T-helper 9 cell (primary cell): ENCODE results near the gene SETD7.

Source experiments
- DNase-seq: peaks from one replicate; pipeline ENCODE4 v3.0.0-alpha.2; 2020

Gene SETD7

DNA sequence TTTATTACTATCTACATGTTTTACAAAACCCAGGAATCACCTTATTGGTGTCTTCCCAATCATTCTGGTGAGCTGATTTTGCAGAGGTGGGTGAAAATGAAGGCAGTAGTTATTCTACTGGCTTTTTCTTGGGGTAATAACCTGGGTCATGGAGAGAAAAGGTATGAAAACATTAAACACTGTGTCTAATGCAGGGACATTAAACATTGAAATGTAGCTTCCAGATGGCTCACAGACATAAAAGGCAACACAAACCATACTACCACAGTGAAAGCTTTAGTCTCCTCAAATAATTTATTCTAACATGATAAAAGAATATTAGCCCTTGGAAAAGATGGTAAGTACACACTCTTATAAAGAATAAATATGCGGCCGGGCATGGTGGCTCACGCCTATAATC lies 8.0 kb downstream of the SETD7 start:
- no peak for DNase-seq

DNA sequence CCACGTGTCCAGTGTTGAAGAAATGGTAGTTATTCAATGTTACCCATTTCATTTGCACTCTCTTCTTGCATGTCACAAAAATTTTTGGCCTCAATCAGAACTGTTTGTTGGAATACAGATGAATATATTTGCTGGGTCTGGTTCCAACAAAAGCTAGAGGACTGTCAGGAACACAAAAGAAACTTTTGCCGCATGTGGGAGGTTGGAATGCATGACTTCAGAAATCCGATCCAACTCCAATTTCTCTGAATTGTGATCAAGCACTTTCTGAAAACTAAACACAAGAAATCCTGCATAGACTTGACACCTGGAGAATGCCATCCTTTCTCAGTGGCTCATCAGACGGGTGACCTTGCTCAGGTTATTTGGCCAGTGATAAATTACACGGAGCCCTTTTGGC lies 15.4 kb downstream of the SETD7 start:
- no peak for DNase-seq

- DNase-seq, result no peak
Measured at GRCh38 chr4:139540161-139540560, 15.9 kb downstream of the SETD7 start.

DNA sequence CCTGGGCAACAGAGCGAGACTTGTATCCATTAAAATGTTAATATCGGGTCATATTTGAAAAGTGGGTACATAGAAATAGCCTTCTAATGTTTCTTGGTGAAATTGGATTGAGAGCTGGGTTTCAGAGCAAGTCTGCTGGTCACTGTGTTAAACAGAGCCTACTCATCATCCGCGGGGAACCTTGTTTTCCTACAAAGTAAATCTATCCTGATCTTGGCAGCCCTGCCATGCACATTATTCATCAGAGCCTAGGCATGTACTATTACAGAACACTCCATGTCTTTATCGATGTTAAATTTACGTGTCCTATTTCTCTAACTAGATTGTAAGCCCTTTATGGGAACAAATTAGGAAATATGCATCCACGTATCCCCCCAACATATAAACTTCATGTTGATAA lies 18.7 kb downstream of the SETD7 start:
- DNase-seq, result no peak

DNA sequence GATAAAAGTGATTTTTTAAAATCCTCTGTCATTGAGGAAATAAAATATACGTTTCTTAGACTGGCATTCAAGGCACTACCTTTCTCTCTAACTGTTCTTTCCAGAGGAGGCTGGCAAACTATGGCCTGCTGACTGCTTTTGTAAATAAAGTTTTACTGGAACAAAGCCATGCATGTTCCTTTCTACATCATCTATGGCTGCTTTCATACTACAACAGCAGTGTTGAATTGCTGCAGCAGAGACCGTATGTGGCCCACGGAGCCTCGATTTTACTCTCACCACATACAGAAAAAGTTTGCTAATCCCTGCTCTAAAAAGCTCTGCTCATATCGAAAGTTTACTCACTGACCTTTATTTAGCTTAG lies 20.2 kb downstream of the SETD7 start:
- DNase-seq, result no peak

DNA sequence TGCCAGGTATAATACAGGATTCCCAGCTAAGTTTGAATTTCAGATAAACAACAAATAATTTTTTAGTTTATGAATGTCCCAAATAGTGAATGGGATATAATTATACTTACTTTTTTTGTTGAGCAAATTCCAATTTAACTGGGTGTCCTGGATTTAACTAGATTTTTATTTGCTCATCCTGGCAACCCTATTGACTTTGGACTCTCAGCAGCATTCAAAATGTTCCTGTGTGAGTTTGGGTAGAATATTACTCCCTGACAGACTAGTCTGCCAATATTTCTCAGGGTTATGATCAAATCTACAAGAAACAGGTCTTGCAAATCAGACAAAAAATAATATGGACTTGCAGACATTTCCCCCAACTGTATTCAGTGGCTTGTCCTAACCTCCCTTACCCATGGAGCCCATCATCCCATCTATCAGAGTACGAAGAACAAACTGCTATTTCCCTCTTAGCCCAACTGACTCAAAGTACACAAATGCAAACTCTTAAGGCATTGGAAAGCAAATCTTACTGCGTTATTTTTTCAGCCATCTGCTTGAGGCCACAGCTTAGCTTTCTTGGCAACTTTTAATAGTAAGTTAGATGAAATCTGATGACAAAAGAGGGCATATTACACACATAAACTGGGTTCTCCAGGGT lies 20.7 kb downstream of the SETD7 start:
- no peak for DNase-seq

DNA sequence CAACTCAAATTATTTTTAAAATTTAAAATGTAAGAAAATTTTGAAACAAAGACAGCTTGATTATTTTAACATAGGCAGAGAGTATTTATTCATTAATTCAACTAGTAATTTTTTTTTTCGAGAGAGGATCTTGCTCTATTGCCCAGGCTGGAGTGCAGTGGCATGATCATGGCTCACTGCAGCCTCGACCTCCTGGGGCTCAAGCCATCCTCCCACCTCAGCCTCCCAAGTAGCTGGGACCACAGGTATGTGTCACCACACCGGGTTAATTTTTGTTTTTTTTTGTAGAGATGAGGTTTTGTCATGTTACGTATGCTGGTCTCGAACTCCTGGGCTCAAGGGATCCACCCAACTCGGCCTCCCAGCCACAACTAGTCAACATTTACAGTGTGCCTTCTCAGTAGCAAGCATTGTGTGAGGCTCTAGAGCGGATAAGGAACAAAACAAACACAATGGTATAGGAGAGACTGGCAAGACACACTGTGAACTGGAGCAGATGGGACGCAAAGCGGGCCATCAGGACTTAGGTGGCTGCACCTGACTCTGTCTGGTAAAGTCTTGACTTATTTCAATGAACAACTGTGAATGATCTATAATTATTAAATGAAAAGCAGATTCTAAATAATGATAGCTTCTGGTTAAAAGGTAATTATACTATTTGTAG lies 21.6 kb downstream of the SETD7 start:
- no peak for DNase-seq

DNA sequence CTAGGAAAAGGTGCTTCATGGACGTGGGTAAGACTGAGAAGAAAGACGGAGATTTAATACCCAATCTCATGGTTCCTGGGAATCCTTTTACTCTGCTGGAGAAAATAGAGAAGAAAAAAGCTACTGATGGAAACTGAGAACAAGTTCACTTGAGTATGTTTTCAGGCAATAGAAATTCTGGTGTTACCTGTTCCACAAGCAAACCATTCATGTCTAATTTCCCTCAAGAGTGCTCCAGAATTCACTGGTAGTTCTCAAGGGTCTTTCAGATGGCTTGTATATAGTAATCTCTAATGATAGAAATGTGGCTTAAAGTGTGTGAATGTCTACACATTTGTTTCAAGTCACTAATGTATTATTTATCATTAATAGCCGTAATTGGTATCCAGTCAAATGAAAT lies 22.5 kb downstream of the SETD7 start:
- DNase-seq, result no peak

GRCh38 chr4:139532947-139533346 lies 23.1 kb downstream of the SETD7 start:
- no peak for DNase-seq

DNA sequence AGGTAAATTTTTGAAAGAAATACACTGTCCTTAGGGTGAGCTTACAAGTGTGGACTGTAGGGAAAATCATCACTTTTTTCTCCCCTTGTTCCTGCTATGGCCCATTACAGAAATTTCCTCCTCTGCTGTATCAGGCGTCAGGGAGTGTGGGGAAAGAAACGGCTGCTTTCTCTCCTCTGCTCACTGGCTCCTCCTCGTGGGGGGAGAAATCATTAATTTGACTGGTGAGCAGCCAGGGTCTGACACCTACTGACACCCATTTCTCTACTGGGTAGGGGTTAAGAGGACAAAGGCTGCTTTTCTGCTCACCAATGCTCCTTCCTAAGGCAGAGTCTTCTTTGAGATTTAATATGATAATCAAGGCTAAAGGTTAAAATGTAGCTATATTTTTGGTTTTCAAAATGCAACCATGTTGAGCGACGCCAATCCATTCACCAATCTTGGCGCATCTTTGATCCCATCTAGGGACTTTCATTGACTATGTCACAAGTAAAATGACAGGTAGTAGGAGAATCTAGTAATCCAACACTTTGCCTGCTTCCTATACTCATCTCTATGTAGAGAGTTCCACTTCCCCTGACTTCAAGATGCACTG lies 25.1 kb downstream of the SETD7 start:
- peak; percentile 53 for DNase-seq

GRCh38 chr4:139528377-139529005 lies 27.5 kb downstream of the SETD7 start:
- no peak for DNase-seq

GRCh38 chr4:139526928-139527327 lies 29.1 kb downstream of the SETD7 start:
- DNase-seq, result no peak

DNA sequence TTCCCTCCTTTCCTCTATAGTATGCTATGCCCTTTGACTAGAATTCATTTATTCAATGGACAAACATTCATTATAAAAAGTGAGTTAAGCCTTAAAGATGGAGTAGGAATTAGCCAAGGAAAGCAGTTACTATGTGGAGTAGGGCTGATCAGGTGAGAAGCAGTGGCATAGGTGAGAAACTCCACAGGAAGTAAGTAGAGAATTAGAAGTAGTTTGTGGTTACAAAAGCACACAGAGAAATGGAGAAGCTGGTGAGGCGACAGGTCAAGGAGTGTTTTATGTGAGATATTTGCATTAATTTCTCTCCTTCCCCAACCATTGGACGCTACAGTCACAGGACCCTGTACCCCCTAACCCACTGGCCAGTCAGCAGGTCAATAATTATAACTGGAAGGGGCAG lies 30.6 kb downstream of the SETD7 start:
- no peak for DNase-seq

GRCh38 chr4:139524062-139524631 lies 31.9 kb downstream of the SETD7 start:
- no peak for DNase-seq

DNA sequence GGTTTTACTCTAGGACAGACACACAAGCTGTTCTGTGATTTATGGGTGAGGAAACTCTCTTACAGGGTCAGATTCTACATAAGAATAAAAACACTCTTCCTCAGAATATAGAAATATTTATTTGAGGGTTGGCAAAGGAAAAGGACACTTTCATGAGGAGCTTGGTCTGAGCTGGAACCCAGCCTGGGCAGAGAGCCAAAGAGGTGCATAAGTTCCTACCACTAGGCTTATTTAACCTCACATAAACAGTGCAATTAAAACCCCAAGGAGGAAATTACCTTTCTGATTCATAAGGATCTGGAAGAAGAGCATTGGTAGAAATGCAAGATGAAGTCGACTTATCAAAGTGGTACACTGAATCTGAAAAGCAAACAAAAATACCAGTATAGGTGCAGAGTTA lies 32.9 kb downstream of the SETD7 start:
- DNase-seq, result no peak

DNA sequence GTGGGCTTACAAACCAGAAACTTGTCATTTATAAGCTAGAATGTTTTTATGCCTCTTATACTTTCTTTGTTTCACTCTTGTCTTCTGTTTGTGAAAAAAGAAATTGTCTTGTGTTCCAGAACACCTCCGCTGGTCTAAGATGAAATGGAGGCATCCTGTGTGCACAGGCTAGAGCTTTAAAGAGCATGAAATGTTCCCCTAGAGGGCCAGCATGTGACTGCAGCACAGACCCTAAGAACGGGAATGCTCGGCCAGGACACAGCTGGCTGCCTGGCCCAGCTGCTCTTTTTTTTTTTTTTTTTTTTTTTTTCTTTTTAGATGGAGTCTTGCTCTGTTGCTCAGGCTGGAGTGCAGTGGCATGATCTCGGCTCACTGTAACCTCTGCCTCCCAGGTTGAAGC lies 33.6 kb downstream of the SETD7 start:
- no peak for DNase-seq

GRCh38 chr4:139521754-139522401 lies 34.1 kb downstream of the SETD7 start:
- no peak for DNase-seq

DNA sequence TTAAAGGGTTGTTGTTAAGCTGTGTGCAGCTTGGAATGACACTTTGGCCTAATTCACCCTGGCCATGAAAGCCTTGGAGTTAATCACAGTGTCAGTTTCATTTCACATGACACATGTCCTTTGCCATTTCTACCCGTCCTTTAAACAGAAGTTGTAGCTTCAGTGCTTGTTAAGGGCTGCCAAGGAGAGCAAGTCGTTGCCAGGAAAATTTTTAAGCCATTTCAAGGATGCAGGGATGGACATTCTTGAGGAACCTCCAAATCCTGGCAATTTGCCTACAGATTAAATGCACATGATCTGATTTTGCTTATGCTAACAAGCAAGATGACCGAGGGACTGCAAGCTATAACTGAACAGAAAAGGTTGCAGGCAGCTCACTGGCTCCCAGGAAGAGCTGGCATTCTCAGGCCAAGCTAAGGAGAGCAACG lies 40.5 kb downstream of the SETD7 start:
- no peak for DNase-seq

GRCh38 chr4:139514382-139515059 lies 41.5 kb downstream of the SETD7 start:
- DNase-seq, result no peak

- no peak for DNase-seq
Measured at GRCh38 chr4:139511320-139511719, 44.7 kb downstream of the SETD7 start.

GRCh38 chr4:139509727-139510410 lies 46.1 kb downstream of the SETD7 start:
- no peak for DNase-seq
